ENCODE results near the gene WNT8B. TPM values are rescaled to one million over a fixed set of nuclear protein-coding genes. Genes with fewer than 3 reads are reported as not detected.

WNT8B gene
- total RNA-seq, 4 donors from 2014 or later: not detected

- Histone ChIP-seq H3K9me3 (peaks cover 0 to 5% (median 0%) of the 10 kb centered on the region in 3 donors), H3K27me3 (peaks cover 23% of the 10 kb centered on the region), H3K27ac (no peak overlapping the region), H3K4me3 (no peak overlapping the region), H3K4me1 (no peaks in the 10 kb centered on the region), H3K36me3 (no peaks in the 10 kb centered on the region)
- WGBS, 2 donors (ENCODE audit: low coverage in 1 of 2): 58 to 81% methylated on average over 4 of the region's 4 CpGs
- no peak for ATAC-seq
- TF ChIP-seq POLR2AphosphoS5 (IDR thresholded peaks at IDR 0.05): no peak
- TF ChIP-seq EP300 (IDR thresholded peaks at IDR 0.05): no peak
- no peak for TF ChIP-seq POLR2A (IDR thresholded peaks at IDR 0.05)
- no peak for TF ChIP-seq CTCF (IDR thresholded peaks at IDR 0.05)
Observed at GRCh38 chr10:100448951-100449350, 13.9 kb upstream of the WNT8B start.

- WGBS, 2 donors (ENCODE audit: low coverage in 1 of 2): 47 to 58% methylated on average over 4 of the region's 5 CpGs
- no peak overlapping the region for H3K27ac ChIP-seq
- H3K4me3 ChIP-seq: no peak overlapping the region
- H3K9me3 ChIP-seq: no peaks in the 10 kb centered on the region
- TF ChIP-seq EP300 (IDR thresholded peaks at IDR 0.05) (no peak), POLR2AphosphoS5 (IDR thresholded peaks at IDR 0.05) (no peak), POLR2A (IDR thresholded peaks at IDR 0.05) (no peak), CTCF (IDR thresholded peaks at IDR 0.05) (no peak)
- no peaks in the 10 kb centered on the region for H3K36me3 ChIP-seq
- H3K27me3 ChIP-seq: peaks cover 33% of the 10 kb centered on the region
- H3K4me1 ChIP-seq: no peaks in the 10 kb centered on the region
- no peak for ATAC-seq
Observed at GRCh38 chr10:100468322-100468721, 5.5 kb downstream of the WNT8B start.

GRCh38 chr10:100468978-100469377 lies 6.2 kb downstream of the WNT8B start:
- ATAC-seq: no peak
- no peak for TF ChIP-seq POLR2AphosphoS5 (IDR thresholded peaks at IDR 0.05)
- no peak for TF ChIP-seq EP300 (IDR thresholded peaks at IDR 0.05)
- TF ChIP-seq POLR2A (IDR thresholded peaks at IDR 0.05): no peak
- no peak for TF ChIP-seq CTCF (IDR thresholded peaks at IDR 0.05)
- no peak overlapping the region for H3K4me3 ChIP-seq
- no peaks in the 10 kb centered on the region for H3K4me1 ChIP-seq
- H3K27ac ChIP-seq: no peak overlapping the region
- peaks cover 40% of the 10 kb centered on the region for H3K27me3 ChIP-seq
- H3K36me3 ChIP-seq: no peaks in the 10 kb centered on the region
- H3K9me3 ChIP-seq: no peaks in the 10 kb centered on the region

- Histone ChIP-seq H3K4me1 (no peaks in the 10 kb centered on the region), H3K27ac (no peak overlapping the region), H3K9me3 (no peaks in the 10 kb centered on the region), H3K36me3 (no peaks in the 10 kb centered on the region), H3K27me3 (peaks cover 48% of the 10 kb centered on the region), H3K4me3 (no peak overlapping the region)
- no peak for ATAC-seq
- WGBS, 2 donors (ENCODE audit: low coverage in 1 of 2): 44 to 100% methylated on average over 1 of the region's 1 CpG
- TF ChIP-seq CTCF (IDR thresholded peaks at IDR 0.05): no peak
Observed at GRCh38 chr10:100469756-100470155, 6.9 kb downstream of the WNT8B start.

- Histone ChIP-seq H3K27me3 (peaks cover 51% of the 10 kb centered on the region), H3K36me3 (no peaks in the 10 kb centered on the region), H3K27ac (no peak overlapping the region), H3K9me3 (no peaks in the 10 kb centered on the region), H3K4me3 (no peak overlapping the region), H3K4me1 (no peaks in the 10 kb centered on the region)
- no peak for ATAC-seq
- TF ChIP-seq POLR2A (IDR thresholded peaks at IDR 0.05): no peak
- TF ChIP-seq POLR2AphosphoS5 (IDR thresholded peaks at IDR 0.05): no peak
- TF ChIP-seq CTCF (IDR thresholded peaks at IDR 0.05): no peak
- no peak for TF ChIP-seq EP300 (IDR thresholded peaks at IDR 0.05)
- 72 to 90% methylated on average over 2 to 3 of the region's 3 CpGs for WGBS, 2 donors (ENCODE audit: low coverage in 1 of 2)
Observed at GRCh38 chr10:100470367-100470766, 7.6 kb downstream of the WNT8B start.

All from gastroesophageal sphincter (tissue), 4 donors.